Stimulated activated CD4-positive, alpha-beta T cell treated with anti-CD3 and anti-CD28 coated beads, Interleukin-2, amount 100 ng/mL, for 24 hours (primary cell): Measurements from ENCODE around the gene TMEM245.
A peak's percentile ranks its signal among the peaks of the same experiment; 100 is the strongest.
"Not testable (repeated sequence)": the region's sequence is repeated elsewhere in the genome, so short reads cannot be mapped to it uniquely, and the experiment has no call there.

Experiments used
- DNase-seq, 2 donors: peaks; one replicate each; pipeline ENCODE4 v3.0.0-alpha.2; 2020

TMEM245 gene

DNA sequence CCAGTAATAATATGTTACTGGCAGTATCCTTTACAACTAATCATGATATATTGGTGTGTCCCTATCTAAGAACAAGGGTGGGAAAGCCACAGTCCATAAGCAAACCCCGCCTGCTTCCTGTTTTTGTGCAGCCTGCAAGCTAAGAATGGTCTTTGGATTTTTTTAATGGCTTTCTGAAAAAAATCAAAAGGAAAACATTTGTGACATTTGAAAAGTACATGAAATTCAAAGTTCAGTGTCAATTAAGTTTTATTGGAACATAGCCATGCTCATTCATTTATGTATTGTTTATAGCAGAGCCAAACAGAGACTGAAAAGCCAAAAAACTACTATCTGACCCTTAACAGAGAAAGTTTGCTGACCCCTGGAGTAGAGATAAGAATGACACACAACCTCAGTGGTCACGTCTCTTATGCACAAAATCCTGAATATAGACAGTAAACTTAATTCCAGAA is 12.8 kb upstream of the TMEM245 start:
- DNase-seq: no peak

- no peak for DNase-seq
Measured at GRCh38 chr9:109129470-109130197, 9.9 kb upstream of the TMEM245 start.

DNA sequence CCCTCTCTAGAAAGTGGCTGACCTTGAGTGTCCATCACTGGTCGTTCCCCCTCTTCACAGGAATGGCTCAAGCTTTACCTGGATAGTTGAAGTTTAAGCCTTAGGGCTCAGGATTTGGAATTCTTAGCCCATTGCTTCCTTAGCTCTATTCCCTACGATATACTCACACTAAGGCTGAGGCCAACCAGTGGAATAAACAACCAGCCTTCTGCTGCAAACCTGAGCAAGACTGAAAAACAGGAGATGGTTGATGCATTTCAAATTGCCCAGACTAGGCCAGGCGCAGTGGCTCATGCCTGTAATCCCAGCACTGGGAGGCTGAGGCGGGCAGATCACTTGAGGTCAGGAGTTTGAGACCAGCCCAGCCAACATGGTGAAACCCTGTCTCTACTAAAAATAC is 6.9 kb upstream of the TMEM245 start:
- not testable (repeated sequence) for DNase-seq

DNA sequence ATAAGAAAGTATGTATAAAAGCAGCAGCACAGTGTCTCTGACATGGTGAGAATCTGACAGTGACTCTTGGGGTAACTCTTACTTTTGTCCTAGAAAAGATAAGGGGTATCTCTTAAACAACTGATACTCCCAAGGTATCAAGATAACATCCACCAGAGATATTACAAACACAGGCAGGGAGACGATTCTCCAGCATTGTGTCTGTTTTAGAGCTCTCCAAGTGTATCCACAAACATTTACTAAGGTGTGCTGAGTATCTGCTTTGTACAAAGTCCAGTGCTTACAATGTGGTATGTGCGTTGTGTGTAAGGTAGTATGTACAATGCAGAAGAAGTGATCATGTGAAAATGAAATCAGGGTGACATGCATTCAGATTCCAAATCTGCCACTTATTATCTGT is 4.4 kb upstream of the TMEM245 start:
- no peak for DNase-seq

DNA sequence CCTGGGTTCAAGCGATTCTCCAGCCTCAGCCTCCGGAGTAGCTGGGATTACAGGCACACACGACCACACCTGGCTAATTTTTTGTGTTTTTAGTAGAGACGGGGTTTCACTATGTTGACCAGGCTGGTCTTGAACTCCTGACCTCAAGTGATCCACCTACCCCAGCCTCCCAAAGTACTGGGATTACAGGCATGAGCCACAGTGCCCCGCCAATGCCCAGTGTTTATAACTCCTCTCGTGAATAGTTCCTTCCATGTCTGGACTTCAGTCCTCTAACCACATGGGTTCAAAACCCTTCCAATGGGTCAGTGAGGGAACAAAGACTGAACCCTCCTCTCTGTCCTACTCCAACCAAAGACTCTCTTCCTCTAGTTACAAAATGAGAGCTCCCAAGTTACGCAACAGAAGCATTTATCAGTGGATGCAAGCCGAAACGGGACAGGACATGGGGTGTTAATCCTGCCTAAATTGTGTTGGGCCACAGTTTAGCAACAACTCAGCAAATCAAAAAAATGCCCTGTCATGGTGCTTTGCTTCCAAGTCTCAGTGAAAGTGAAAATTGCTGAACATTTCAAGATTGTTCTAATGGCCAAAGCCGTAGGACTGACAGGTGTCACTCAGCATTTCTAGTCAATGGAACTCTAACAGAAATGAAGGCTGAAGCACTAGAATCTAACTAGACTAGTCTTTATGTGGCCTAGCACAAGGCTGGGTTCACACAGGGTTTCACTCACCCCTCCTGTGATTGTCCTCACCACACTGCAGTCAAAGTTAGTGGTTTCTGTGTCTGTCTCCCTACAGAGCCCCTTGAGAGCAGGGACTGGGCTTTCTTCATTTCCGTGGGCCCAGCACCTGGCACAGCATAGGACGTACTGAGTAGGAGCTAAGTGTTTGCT is 3.2 kb upstream of the TMEM245 start:
- DNase-seq: no peak

DNA sequence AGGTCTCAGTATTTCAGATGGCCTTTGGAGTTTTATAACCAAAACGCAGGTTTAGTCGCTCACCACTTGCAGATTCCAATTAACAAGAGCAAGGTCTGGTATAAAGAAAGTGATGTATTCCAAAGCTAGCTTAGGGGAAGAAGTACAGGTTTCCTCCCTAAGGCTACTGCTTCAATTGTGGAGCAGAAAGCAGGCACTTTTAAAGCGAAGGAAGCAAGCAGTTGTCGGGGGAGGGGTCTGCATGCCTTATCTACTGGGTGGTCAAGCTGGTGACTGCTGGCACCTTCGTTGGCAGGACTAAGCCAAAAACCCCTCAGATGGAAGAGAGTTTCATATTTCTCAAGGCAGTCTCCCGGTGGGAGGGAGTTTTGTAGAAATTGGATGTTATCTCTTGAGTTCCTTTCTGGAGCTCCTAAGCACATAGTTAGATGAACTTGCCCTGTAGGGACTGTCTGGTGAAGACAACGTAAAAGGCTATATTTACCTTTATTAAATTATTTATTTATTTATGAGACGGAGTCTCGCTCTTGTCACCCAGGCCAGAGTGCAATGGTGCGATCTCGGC is 1.6 kb upstream of the TMEM245 start:
- no peak for DNase-seq

GRCh38 chr9:109120204-109120789 is 550 bp upstream of the TMEM245 start:
- DNase-seq: no peak

- peak in 1 of 2 donors; percentile 42 for DNase-seq
Measured at GRCh38 chr9:109118808-109119438, 824 bp downstream of the TMEM245 start.

GRCh38 chr9:109117856-109118807 is 1.6 kb downstream of the TMEM245 start:
- DNase-seq: peak; percentile 40 to 54

DNA sequence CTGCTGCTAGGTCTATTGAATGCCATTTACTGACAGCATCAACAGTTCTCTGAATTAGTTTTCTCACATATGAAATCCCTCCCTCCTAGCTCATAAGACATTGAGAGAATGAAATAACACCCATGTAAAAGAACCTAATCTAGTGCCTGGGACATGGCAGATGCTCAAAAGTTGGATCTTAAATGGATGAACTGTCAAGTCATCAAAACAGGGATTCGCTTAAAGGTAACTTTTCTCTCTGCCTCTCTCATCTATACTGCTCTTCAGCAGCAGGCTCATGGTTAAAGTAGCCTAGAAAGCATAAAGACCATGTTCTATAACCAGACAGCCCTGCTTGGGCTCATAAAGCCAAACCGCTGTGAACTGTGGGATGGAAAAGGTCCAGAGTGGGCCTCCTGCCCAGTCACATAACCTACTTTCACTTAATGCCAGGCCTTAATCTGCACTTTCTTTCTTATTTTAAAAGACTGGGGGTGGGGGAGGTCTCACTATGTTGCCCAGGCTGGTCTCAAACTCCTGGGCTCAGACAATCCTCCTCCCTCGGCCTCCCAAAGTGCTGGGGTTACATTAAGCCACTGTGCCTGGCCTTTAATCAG is 3.7 kb downstream of the TMEM245 start:
- DNase-seq: no peak

- no peak for DNase-seq
Measured at GRCh38 chr9:109114670-109115069, 5.1 kb downstream of the TMEM245 start.

- no peak for DNase-seq
Measured at GRCh38 chr9:109113892-109114609, 5.7 kb downstream of the TMEM245 start.

- DNase-seq: no peak
Measured at GRCh38 chr9:109113254-109113653, 6.5 kb downstream of the TMEM245 start.

DNA sequence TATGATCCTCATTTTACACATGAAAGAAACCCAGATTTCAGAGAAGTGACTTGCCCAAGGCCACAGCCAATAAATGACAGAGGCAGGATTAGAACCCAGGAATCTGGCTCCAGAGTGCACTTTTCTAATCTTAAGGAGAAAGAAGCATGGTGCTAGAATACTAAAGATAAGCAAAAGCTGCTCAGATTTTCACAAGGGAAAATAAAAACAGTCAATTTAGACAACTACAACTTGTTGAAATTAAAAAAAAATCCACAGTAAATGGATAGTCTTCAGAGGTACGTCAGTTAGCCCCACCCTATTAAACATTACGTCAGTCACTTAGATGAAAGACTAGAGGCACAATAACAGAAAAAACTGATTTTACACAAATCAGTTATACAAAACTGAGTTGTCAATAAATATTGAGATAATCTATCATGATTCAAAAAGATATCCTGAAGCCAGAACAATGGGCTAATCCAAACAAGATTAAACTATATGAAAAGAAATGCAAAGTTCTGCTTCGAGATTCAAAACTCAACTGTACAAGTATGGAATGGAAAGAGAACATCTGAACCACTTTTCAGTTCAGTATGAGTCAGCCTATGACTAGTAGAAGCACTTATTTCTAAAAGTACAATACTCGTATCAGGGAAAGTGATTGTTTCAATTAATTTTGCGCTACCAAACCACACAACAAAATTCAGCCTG is 9.3 kb downstream of the TMEM245 start:
- no peak for DNase-seq

DNA sequence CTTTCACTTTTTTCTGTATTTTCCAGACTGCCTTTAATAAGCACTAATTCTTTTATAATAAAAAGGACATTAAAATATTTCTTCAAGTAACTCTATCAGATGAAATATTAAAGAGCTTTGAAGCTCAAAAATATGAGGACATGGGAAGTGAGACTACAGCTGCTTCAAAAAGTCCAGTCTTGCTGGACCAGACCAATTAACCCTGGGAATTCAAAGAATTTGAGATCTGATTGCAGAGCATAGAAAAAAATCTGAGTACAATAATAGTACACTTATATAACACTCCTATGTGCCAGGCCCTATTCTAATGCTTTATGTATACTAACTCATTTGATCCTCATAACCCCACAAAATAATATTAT is 9.8 kb downstream of the TMEM245 start:
- no peak for DNase-seq

- no peak for DNase-seq
Measured at GRCh38 chr9:109108318-109108717, 11.4 kb downstream of the TMEM245 start.

- DNase-seq: no peak
Measured at GRCh38 chr9:109107402-109108240, 12.1 kb downstream of the TMEM245 start.

- no peak for DNase-seq
Measured at GRCh38 chr9:109101810-109102209, 17.9 kb downstream of the TMEM245 start.

GRCh38 chr9:109101202-109101595 is 18.5 kb downstream of the TMEM245 start:
- no peak for DNase-seq
